Nephron (organoid): ENCODE results near the gene RASEF.

Experiments
- H3K27ac Mint-ChIP-seq, 3 experiments: 2 replicates each; pipeline ENCODE4 v1.8.0; 2020; ENCODE audit warnings: mixed read lengths in 3 of 3, mild to moderate bottlenecking in 2 of 3, moderate library complexity in 1 of 3
- H3K27me3 Mint-ChIP-seq: 2 replicates; pipeline ENCODE4 v1.8.0; 2021; ENCODE audit warnings: low read depth, mild to moderate bottlenecking, moderate library complexity, mixed read lengths
- H3K36me3 Mint-ChIP-seq: 2 replicates; pipeline ENCODE4 v1.8.0; 2020; ENCODE audit warnings: low read depth, mixed read lengths
- H3K4me1 Mint-ChIP-seq: 2 replicates; pipeline ENCODE4 v1.8.0; 2020; ENCODE audit warnings: mixed read lengths
- H3K4me3 Mint-ChIP-seq, 3 experiments: 2 replicates each; pipeline ENCODE4 v1.8.0; 2020; ENCODE audit warnings: mild to moderate bottlenecking in 3 of 3, mixed read lengths in 3 of 3, moderate library complexity in 2 of 3
- H3K9me3 Mint-ChIP-seq: 2 replicates; pipeline ENCODE4 v1.8.0; 2020; ENCODE audit warnings: mixed read lengths
- CTCF ChIP-seq, 3 experiments: fragments of 200-600 bp; sonication (generic); IDR thresholded peaks; one replicate each; pipeline ENCODE4 v1.5.0; 2021; ENCODE audit warnings: antibody characterized with exemption in 3 of 3; ENCODE audit not compliant: unreplicated experiment in 3 of 3

RASEF gene

GRCh38 chr9:83019246-83019645 is 43.7 kb downstream of the RASEF start:
- H3K9me3 Mint-ChIP-seq: peaks cover 4% of the 10 kb centered on the region
- H3K4me1 Mint-ChIP-seq: no peaks in the 10 kb centered on the region
- TF ChIP-seq CTCF (IDR thresholded peaks at IDR 0.05; ENCODE audit: unreplicated experiment in 3 of 3): no peak
- no peaks in the 10 kb centered on the region for H3K36me3 Mint-ChIP-seq
- H3K27ac Mint-ChIP-seq: no peak overlapping the region
- H3K4me3 Mint-ChIP-seq: no peak overlapping the region
- no peaks in the 10 kb centered on the region for H3K27me3 Mint-ChIP-seq

- Mint-ChIP-seq H3K27ac (no peak overlapping the region), H3K9me3 (peaks cover 4% of the 10 kb centered on the region), H3K36me3 (no peaks in the 10 kb centered on the region), H3K27me3 (no peaks in the 10 kb centered on the region), H3K4me1 (peaks cover 17% of the 10 kb centered on the region), H3K4me3 (no peak overlapping the region)
- no peak for TF ChIP-seq CTCF (IDR thresholded peaks at IDR 0.05; ENCODE audit: unreplicated experiment in 3 of 3)
Observed at GRCh38 chr9:83015897-83016296, 47.0 kb downstream of the RASEF start.

GRCh38 chr9:83013867-83014605 is 48.9 kb downstream of the RASEF start:
- H3K4me1 Mint-ChIP-seq: peaks cover 17% of the 10 kb centered on the region
- H3K9me3 Mint-ChIP-seq: peaks cover 4% of the 10 kb centered on the region
- TF ChIP-seq CTCF (IDR thresholded peaks at IDR 0.05; ENCODE audit: unreplicated experiment in 3 of 3): no peak
- no peak overlapping the region for H3K27ac Mint-ChIP-seq
- no peaks in the 10 kb centered on the region for H3K36me3 Mint-ChIP-seq
- no peak overlapping the region for H3K4me3 Mint-ChIP-seq
- no peaks in the 10 kb centered on the region for H3K27me3 Mint-ChIP-seq

GRCh38 chr9:83012922-83013838 is 49.8 kb downstream of the RASEF start:
- peaks cover 4% of the 10 kb centered on the region for H3K9me3 Mint-ChIP-seq
- no peak overlapping the region for H3K27ac Mint-ChIP-seq
- H3K4me1 Mint-ChIP-seq: peaks cover 17% of the 10 kb centered on the region
- H3K27me3 Mint-ChIP-seq: no peaks in the 10 kb centered on the region
- no peak overlapping the region for H3K4me3 Mint-ChIP-seq
- no peak for TF ChIP-seq CTCF (IDR thresholded peaks at IDR 0.05; ENCODE audit: unreplicated experiment in 3 of 3)
- H3K36me3 Mint-ChIP-seq: no peaks in the 10 kb centered on the region

- no peak for TF ChIP-seq CTCF (IDR thresholded peaks at IDR 0.05; ENCODE audit: unreplicated experiment in 3 of 3)
- no peaks in the 10 kb centered on the region for H3K27me3 Mint-ChIP-seq
- no peak overlapping the region for H3K4me3 Mint-ChIP-seq
- H3K27ac Mint-ChIP-seq: peak overlapping the region in 1 of 3 experiments; percentile 3
- H3K36me3 Mint-ChIP-seq: no peaks in the 10 kb centered on the region
- H3K9me3 Mint-ChIP-seq: no peaks in the 10 kb centered on the region
- H3K4me1 Mint-ChIP-seq: peaks cover 17% of the 10 kb centered on the region
Observed at GRCh38 chr9:83012168-83012921, 50.6 kb downstream of the RASEF start.
